GM21786 (cell line): ENCODE measurements around the gene INPP4A.

Experiments
- ATAC-seq: cut with Tn5 transposase; IDR thresholded peaks from one replicate; pipeline ENCODE4 v1.9.1; 2021; ENCODE audit not compliant: unreplicated experiment

INPP4A gene

DNA sequence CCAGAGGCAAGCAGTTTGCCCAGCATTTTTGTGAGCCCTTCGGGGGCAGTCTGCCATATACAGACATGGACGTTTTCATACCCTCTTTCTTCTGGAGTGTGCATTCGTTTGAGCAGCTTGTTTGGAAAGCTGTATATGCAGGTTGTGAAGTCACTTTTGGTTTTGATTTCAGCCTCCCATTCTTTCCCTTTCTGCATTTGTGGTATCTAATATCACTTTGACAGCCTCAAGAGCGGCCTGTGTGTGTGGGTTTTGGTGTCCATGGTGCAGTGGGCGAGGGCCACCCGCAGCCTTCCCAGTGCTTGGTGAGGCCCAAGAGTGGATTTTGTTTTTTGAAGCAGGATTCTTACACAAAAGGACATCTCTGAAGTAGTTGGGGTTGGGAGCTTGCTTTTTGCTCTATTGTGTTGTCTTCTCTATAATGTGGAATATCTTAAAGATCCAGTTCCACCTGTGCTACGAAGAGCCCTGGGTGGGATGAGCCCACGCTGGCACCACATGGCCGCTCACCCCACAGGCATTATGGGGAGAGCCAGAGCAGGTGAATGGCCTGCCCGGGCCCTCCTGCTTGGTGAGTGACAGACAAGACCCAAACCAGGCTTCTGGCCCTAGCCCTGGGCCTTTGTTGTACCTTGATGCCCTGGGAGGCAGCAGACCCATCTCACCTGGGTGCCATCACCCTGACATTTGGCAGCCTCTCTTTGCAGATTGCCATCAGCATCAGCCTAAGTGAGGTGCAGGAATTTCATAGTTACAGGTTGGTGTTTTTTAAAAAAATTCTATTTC, 29.5 kb downstream of the INPP4A start:
- no peak for ATAC-seq

DNA sequence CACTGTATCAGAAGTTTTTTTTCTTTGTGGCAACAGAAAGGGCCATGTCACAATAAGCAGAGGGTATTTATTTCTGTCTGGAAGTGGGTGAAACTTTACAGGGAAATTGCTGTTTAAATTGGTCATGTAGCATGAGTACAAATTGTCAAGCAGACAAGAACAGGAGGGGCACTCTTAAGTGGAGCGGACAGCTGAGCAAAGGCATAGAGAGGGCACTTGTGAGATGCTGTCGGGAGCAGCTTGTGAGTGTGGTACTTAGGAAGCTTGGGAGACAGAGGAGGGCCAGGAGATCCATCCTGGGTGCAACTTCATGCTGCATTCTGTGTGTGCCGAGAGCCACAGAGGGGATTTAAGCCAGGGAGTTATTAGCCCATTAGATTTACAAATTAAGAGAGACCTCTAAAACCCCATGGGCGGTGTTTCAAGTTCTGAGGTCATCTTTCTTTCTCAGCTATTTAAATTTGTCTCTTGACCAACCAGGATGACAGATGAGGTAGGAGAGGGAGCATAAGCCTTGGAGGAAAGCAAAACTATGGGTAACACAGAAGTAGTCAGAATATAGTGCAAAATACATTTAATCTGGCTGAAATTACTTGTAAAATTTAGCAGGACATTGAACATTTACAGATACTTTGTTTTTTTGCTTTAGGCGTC, 30.4 kb downstream of the INPP4A start:
- no peak for ATAC-seq

GRCh38 chr2:98476192-98476868, 31.7 kb downstream of the INPP4A start:
- ATAC-seq = no peak

- ATAC-seq = no peak
Observed at GRCh38 chr2:98477036-98477435, 32.4 kb downstream of the INPP4A start.

DNA sequence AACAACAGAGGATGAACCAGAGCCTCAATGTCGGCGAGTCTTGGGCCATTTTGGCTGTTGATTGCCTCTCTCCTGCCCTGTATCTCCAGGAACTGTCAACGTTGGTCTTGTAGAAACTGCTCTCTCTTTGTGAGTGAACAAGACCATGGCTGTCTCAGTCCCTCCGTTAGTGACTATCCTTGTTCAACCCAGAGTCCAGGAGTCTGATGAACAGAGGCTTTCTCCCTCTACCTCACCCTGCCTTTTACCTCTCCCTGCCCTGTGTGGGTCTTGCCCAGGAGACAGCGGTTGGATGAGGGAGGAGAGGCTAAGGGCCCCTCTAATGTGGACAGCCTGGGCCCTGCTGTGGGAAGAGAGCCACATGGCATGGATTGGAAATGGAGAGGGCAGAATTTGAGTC, 32.8 kb downstream of the INPP4A start:
- ATAC-seq = no peak

DNA sequence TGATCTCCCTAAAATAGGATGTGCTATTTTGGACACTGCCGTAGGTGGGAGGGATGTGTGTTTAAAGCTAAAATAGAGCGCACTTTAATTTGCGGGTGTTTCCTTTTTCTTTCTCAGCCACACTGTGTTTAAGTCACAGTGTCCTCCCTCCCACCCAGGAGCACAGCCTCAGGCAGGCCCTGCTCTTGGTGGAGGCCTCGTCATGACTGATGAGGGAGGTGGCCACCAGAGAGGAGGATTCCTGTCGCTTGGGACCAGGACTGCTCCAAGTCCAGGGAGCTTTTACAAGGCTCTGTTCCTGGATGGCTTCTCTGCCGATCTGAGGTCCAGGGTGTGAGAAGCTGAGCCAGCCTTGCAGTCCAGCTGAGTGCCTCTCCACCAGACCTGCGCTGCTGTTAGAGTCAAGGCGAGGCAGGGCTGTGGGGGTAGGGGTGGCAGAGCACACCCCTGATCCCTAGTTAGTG, 33.5 kb downstream of the INPP4A start:
- no peak for ATAC-seq

- no peak for ATAC-seq
Observed at GRCh38 chr2:98478907-98479306, 34.2 kb downstream of the INPP4A start.

DNA sequence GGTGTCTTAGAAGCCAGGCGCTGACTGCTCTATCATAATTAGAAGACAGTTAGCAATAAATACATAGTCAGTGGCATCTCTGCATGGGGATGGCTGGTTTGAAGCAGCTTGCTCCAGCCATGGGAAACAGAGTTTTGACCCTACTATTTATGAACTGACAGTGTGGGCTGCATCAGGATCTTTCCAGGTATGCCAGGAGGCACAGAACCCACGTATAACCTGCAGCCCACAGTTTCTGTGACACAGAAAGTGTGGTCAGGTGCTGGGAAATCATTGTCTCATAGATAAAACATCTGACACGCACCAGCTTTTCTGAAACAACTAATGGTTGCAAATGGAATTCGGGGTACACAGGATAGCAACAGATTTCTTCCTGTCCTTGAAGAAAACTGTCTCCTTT, 34.7 kb downstream of the INPP4A start:
- ATAC-seq = no peak

DNA sequence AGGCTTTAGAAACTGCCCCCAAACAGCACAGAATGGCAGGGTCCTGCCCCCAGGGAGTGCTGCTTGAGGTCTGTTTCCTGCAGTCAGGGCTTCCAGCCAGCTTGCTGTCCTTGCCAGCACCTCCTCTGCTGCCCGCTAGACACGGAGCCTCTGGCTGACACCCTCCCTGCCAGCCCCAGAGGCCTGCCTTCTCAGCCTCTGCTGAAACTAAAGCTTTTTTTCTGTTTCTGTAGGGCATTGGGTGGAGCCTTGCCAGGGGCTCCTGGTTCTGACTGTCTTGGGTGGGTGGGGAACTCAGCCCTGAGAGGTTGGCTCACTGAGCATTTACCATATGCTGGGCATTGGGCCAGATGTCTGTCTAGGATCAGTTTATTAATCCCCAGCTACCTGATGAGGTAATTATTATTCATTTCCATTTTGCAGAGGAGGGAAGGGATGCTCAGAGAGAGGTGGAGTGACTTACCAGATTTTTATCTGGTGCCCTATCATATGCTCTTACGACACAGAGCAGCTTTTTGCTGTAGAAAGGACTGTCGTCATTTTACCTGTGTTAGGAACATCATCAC, 35.4 kb downstream of the INPP4A start:
- ATAC-seq = peak; percentile 43

- ATAC-seq = no peak
Observed at GRCh38 chr2:98480598-98480997, 35.9 kb downstream of the INPP4A start.

DNA sequence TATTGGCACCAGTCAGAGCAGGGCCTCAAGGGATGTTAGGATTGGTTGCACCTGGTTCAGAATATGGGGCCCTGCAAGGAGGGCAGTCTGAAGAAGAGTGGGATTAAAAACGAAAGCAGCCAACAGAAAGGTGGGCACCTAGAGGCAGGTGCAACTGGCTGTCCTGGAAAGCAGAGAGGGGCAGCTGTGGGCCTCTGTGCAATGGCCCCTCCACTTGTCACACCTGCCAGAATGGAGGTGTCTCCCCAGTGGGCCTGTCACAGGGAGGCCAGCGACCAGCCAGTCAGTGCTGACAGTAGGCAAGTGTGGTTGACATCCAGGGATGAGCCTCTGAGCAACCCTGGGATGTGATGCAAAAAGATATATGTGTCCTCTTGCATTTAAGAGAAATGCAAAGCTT, 37.7 kb downstream of the INPP4A start:
- no peak for ATAC-seq

- ATAC-seq = peak; percentile 66
Observed at GRCh38 chr2:98483257-98483861, 38.7 kb downstream of the INPP4A start.

DNA sequence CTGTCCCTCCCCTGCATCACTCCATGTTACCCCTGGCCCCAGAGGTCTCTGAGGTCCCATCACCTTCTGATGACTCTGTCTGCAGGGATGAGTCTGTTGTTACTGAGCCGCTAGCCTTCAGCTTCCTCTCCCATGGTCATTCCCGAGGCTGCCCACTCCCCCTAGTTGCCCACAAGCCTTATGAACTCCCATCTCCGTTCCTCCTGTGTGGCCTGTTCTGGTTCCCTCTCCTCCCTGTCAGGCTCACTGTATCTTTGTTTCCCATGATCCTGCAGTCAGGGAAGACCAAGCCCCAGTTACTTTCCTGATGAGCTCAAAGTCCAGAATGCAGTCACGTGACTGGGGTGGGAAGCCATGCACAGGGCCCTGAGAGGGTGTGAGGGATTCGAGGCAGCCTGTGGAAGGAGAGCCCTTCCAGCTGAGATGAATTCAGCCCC, 39.5 kb downstream of the INPP4A start:
- ATAC-seq = no peak

GRCh38 chr2:98484652-98485452, 40.2 kb downstream of the INPP4A start:
- no peak for ATAC-seq

DNA sequence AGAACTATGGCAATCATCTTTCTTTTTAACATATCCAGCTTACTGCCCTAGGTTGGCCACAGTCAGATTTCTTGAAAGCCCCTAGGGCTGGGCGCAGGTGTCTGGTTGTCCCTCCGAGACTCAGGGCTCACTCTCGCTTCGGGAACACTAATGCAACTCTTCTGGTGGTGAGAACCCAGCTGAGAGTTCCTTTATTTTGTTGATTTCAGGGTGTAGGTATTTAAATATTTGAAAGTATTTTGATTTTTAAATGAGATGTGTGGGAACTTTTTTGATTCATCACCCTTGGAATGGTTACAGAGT, 40.7 kb downstream of the INPP4A start:
- no peak for ATAC-seq

- ATAC-seq = no peak
Observed at GRCh38 chr2:98486374-98486981, 41.8 kb downstream of the INPP4A start.

GRCh38 chr2:98487101-98487805, 42.6 kb downstream of the INPP4A start:
- ATAC-seq = no peak

DNA sequence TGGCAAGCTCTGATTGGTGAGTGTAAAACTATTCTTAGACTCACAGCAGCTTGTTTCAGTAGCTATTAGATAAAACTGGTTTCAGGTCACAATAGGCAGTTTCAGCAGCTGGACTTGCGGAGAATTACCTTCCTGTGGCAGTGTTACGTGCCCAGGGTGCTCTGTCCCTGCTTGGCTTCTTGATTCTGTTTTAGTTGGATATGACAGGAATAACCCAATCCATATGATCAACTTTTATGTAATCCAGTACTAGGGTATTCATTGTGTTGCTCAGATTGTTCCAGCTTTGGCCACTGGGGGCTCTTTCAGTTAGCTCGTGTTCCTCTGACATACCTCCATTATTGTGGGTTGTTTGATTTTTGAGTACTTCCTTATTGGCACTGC, 43.1 kb downstream of the INPP4A start:
- peak; percentile 65 for ATAC-seq

GRCh38 chr2:98488252-98488651, 43.6 kb downstream of the INPP4A start:
- ATAC-seq = no peak

- ATAC-seq = no peak
Observed at GRCh38 chr2:98489486-98489885, 44.8 kb downstream of the INPP4A start.
